Parathyroid adenoma (tissue), 2 donors: ENCODE measurements around the gene LPAR6.

Experiments used
- H2AFZ ChIP-seq: fragments of 300-600 bp; sonication (generic); one replicate; pipeline ENCODE4 v1.7.0; 2017; ENCODE audit warnings: antibody characterized with exemption, mild to moderate bottlenecking
- H3K27ac ChIP-seq: fragments of 300-600 bp; sonication (generic); one replicate; pipeline ENCODE4 v1.7.0; 2017
- H3K27me3 ChIP-seq: fragments of 300-600 bp; sonication (generic); one replicate; pipeline ENCODE4 v1.7.0; 2017; ENCODE audit warnings: low read length; ENCODE audit not compliant: control insufficient read depth, insufficient read depth
- H3K36me3 ChIP-seq: fragments of 300-600 bp; sonication (generic); one replicate; pipeline ENCODE4 v1.7.0; 2017; ENCODE audit warnings: low read length; ENCODE audit not compliant: control insufficient read depth, insufficient read depth
- H3K4me1 ChIP-seq: fragments of 300-600 bp; sonication (generic); one replicate; pipeline ENCODE4 v1.7.0; 2017; ENCODE audit warnings: control low read depth
- H3K4me2 ChIP-seq: fragments of 300-600 bp; sonication (generic); one replicate; pipeline ENCODE4 v1.7.0; 2017; ENCODE audit warnings: low read length
- H3K4me3 ChIP-seq: fragments of 300-600 bp; sonication (generic); one replicate; pipeline ENCODE4 v1.7.0; 2017; ENCODE audit warnings: low read depth, low read length
- H3K79me2 ChIP-seq: fragments of 300-600 bp; sonication (generic); one replicate; pipeline ENCODE4 v1.7.0; 2017; ENCODE audit warnings: control low read depth
- H3K9ac ChIP-seq: fragments of 300-600 bp; sonication (generic); one replicate; pipeline ENCODE4 v1.7.0; 2017; ENCODE audit warnings: mild to moderate bottlenecking
- H3K9me3 ChIP-seq: fragments of 300-600 bp; sonication (generic); one replicate; pipeline ENCODE4 v1.7.0; 2017; ENCODE audit warnings: low read length; ENCODE audit not compliant: control insufficient read depth
- CTCF ChIP-seq: fragments of 300-600 bp; sonication (generic); IDR thresholded peaks from one replicate; pipeline ENCODE4 v1.7.0; 2017; ENCODE audit warnings: antibody characterized with exemption, mild to moderate bottlenecking
- donor health status: primary hyperparathyroidism.

Gene LPAR6

GRCh38 chr13:48398450-48399095, 14.3 kb downstream of the LPAR6 start:
- no peak overlapping the region for H3K4me3 ChIP-seq
- H3K36me3 ChIP-seq = no peaks in the 10 kb centered on the region
- H3K27me3 ChIP-seq = no peaks in the 10 kb centered on the region
- H2AFZ ChIP-seq = no peak overlapping the region
- H3K79me2 ChIP-seq = no peaks in the 10 kb centered on the region
- H3K4me2 ChIP-seq = no peak overlapping the region
- no peak overlapping the region for H3K9ac ChIP-seq
- no peaks in the 10 kb centered on the region for H3K4me1 ChIP-seq
- H3K27ac ChIP-seq = no peak overlapping the region
- TF ChIP-seq CTCF = no peak
- H3K9me3 ChIP-seq = no peaks in the 10 kb centered on the region

- no peak overlapping the region for H3K27ac ChIP-seq
- no peaks in the 10 kb centered on the region for H3K4me1 ChIP-seq
- H3K9me3 ChIP-seq = no peaks in the 10 kb centered on the region
- no peak overlapping the region for H2AFZ ChIP-seq
- no peak overlapping the region for H3K9ac ChIP-seq
- H3K27me3 ChIP-seq = no peaks in the 10 kb centered on the region
- H3K4me3 ChIP-seq = no peak overlapping the region
- TF ChIP-seq CTCF = no peak
- no peaks in the 10 kb centered on the region for H3K36me3 ChIP-seq
- H3K4me2 ChIP-seq = no peak overlapping the region
- H3K79me2 ChIP-seq = no peaks in the 10 kb centered on the region
Observed at GRCh38 chr13:48397744-48398143, 15.2 kb downstream of the LPAR6 start.

GRCh38 chr13:48393698-48394085, 19.2 kb downstream of the LPAR6 start:
- H3K4me1 ChIP-seq = no peaks in the 10 kb centered on the region
- H3K4me2 ChIP-seq = no peak overlapping the region
- no peak for TF ChIP-seq CTCF
- H2AFZ ChIP-seq = no peak overlapping the region
- no peaks in the 10 kb centered on the region for H3K27me3 ChIP-seq
- H3K27ac ChIP-seq = no peak overlapping the region
- no peak overlapping the region for H3K4me3 ChIP-seq
- no peaks in the 10 kb centered on the region for H3K36me3 ChIP-seq
- no peaks in the 10 kb centered on the region for H3K79me2 ChIP-seq
- no peak overlapping the region for H3K9ac ChIP-seq
- no peaks in the 10 kb centered on the region for H3K9me3 ChIP-seq

- no peaks in the 10 kb centered on the region for H3K36me3 ChIP-seq
- H3K4me3 ChIP-seq = no peak overlapping the region
- H3K79me2 ChIP-seq = no peaks in the 10 kb centered on the region
- H2AFZ ChIP-seq = no peak overlapping the region
- no peaks in the 10 kb centered on the region for H3K4me1 ChIP-seq
- no peaks in the 10 kb centered on the region for H3K9me3 ChIP-seq
- no peak overlapping the region for H3K4me2 ChIP-seq
- no peak for TF ChIP-seq CTCF
- no peak overlapping the region for H3K9ac ChIP-seq
- H3K27me3 ChIP-seq = no peaks in the 10 kb centered on the region
- no peak overlapping the region for H3K27ac ChIP-seq
Observed at GRCh38 chr13:48393030-48393697, 19.7 kb downstream of the LPAR6 start.

GRCh38 chr13:48391257-48391656, 21.7 kb downstream of the LPAR6 start:
- Histone ChIP-seq H3K27me3 (no peaks in the 10 kb centered on the region), H3K4me1 (no peaks in the 10 kb centered on the region), H3K27ac (no peak overlapping the region), H3K4me3 (no peak overlapping the region), H2AFZ (no peak overlapping the region), H3K36me3 (no peaks in the 10 kb centered on the region), H3K79me2 (no peaks in the 10 kb centered on the region), H3K4me2 (no peak overlapping the region), H3K9ac (no peak overlapping the region), H3K9me3 (no peaks in the 10 kb centered on the region)
- no peak for TF ChIP-seq CTCF
